ENCODE data around the gene UNC80.

DNA sequence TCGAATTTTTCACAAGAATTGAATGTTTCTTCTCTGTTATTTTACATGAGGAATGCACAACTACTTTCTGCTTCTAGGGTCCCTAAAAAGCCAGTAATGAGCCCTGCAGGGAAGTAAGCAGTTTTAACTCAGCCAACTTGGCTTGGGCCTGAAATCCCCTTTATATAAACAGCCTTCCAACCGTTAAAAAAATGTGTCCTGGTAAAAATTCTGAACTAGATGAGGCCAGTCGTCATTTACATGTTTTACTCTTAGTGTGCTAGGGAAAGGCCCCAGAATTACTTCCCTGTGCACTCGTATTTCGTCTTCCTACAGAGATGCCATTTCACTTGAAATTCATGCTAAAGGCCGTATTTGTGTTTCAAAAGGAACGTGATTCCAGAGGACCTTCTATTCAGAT is 188.4 kb downstream of the UNC80 start:
- TF ChIP-seq, protein P1, sequence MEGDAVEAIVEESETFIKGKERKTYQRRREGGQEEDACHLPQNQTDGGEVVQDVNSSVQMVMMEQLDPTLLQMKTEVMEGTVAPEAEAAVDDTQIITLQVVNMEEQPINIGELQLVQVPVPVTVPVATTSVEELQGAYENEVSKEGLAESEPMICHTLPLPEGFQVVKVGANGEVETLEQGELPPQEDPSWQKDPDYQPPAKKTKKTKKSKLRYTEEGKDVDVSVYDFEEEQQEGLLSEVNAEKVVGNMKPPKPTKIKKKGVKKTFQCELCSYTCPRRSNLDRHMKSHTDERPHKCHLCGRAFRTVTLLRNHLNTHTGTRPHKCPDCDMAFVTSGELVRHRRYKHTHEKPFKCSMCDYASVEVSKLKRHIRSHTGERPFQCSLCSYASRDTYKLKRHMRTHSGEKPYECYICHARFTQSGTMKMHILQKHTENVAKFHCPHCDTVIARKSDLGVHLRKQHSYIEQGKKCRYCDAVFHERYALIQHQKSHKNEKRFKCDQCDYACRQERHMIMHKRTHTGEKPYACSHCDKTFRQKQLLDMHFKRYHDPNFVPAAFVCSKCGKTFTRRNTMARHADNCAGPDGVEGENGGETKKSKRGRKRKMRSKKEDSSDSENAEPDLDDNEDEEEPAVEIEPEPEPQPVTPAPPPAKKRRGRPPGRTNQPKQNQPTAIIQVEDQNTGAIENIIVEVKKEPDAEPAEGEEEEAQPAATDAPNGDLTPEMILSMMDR (IDR thresholded peaks at IDR 0.05) = no peak
- no peak for TF ChIP-seq POLR2A (IDR thresholded peaks at IDR 0.05)

Measured in Peyer's patch (tissue), 4 donors.